Muscle of back (tissue), 11 donors: ENCODE results near the gene MPZL3. TPM values are rescaled to one million over a fixed set of nuclear protein-coding genes. Genes with fewer than 3 reads are reported as not detected.
"Not testable (repeated sequence)": the region's sequence is repeated elsewhere in the genome, so short reads cannot be mapped to it uniquely, and the experiment has no call there.

Experiments used
- DNase-seq, 3 donors: peaks; one replicate each; pipeline versions ENCODE4 v3.0.0 to v3.0.0-alpha.2; 2013
- polyA plus RNA-seq, 10 donors: library from polyadenylated mRNA; unstranded; fragments of 120-200 nt; gene quantifications; one replicate each; pipeline ENCODE4 v1.2.1, GENCODE V29; 2013; ENCODE audit not compliant: insufficient read length in 10 of 10

MPZL3 gene
- polyA plus RNA-seq, 10 donors: 0.42 to 1.3 (median 0.72) TPM

- no peak for DNase-seq
Observed at GRCh38 chr11:118212781-118213191, 39.4 kb downstream of the MPZL3 start.

GRCh38 chr11:118212131-118212725 is 39.9 kb downstream of the MPZL3 start:
- DNase-seq: no peak

- DNase-seq: no peak
Observed at GRCh38 chr11:118211006-118211405, 41.2 kb downstream of the MPZL3 start.

GRCh38 chr11:118210323-118210722 is 41.8 kb downstream of the MPZL3 start:
- no peak for DNase-seq

- DNase-seq: no peak
Observed at GRCh38 chr11:118209033-118209432, 43.1 kb downstream of the MPZL3 start.

GRCh38 chr11:118207079-118207478 is 45.1 kb downstream of the MPZL3 start:
- no peak for DNase-seq

GRCh38 chr11:118206391-118207031 is 45.7 kb downstream of the MPZL3 start:
- DNase-seq: peak in 1 of 3 donors; percentile 37

- DNase-seq: no peak
Observed at GRCh38 chr11:118205606-118206378, 46.4 kb downstream of the MPZL3 start.

- no peak for DNase-seq
Observed at GRCh38 chr11:118202599-118203422, 49.4 kb downstream of the MPZL3 start.

GRCh38 chr11:118201966-118202365 is 50.2 kb downstream of the MPZL3 start:
- no peak for DNase-seq

GRCh38 chr11:118200901-118201680 is 51.1 kb downstream of the MPZL3 start:
- no peak for DNase-seq

- DNase-seq: no peak
Observed at GRCh38 chr11:118200497-118200896, 51.7 kb downstream of the MPZL3 start.

GRCh38 chr11:118199135-118199534 is 53.0 kb downstream of the MPZL3 start:
- no peak for DNase-seq

- DNase-seq: peak; percentile 43 to 86 (median 71)
Observed at GRCh38 chr11:118198370-118198769, 53.8 kb downstream of the MPZL3 start.

- DNase-seq: peak; percentile 66 to 83 (median 77)
Observed at GRCh38 chr11:118194835-118195627, 57.1 kb downstream of the MPZL3 start.

GRCh38 chr11:118193910-118194566 is 58.1 kb downstream of the MPZL3 start:
- DNase-seq: no peak

- not testable (repeated sequence) for DNase-seq
Observed at GRCh38 chr11:118192817-118193216, 59.3 kb downstream of the MPZL3 start.

- DNase-seq: not testable (repeated sequence)
Observed at GRCh38 chr11:118190942-118191506, 61.1 kb downstream of the MPZL3 start.

GRCh38 chr11:118186346-118187107 is 65.6 kb downstream of the MPZL3 start:
- no peak for DNase-seq
